HepG2 (cell line): ENCODE measurements around the gene PHF23. TPM values are rescaled to one million over a fixed set of nuclear protein-coding genes. Genes with fewer than 3 reads are reported as not detected.

Experiments used
- ARHGAP35 ChIP-seq: sonication (generic); formaldehyde crosslinking; IDR thresholded peaks from 2 replicates; pipeline ENCODE4 v1.9.0; 2022; ENCODE audit warnings: mild to moderate bottlenecking, inconsistent platforms, moderate library complexity, missing genetic modification reagents, borderline replicate concordance
- CHCHD3 ChIP-seq: sonication (generic); formaldehyde crosslinking; IDR thresholded peaks from 2 replicates; pipeline ENCODE4 v1.8.0; 2022; ENCODE audit warnings: mild to moderate bottlenecking, missing genetic modification reagents, moderate library complexity
- JUNB ChIP-seq: sonication (generic); formaldehyde crosslinking; IDR thresholded peaks from 2 replicates; pipeline ENCODE4 v1.8.0; 2022; ENCODE audit warnings: missing genetic modification reagents, mild to moderate bottlenecking, borderline replicate concordance
- MAZ ChIP-seq, 2 experiments: sonication (generic) in 1 of 2; formaldehyde crosslinking in 1 of 2; IDR thresholded peaks; 2 replicates each; pipeline versions ENCODE4 v1.5.0 to v1.6.1; 2012 to 2020; ENCODE audit warnings: low read depth in 2 of 2, mild to moderate bottlenecking in 2 of 2, borderline replicate concordance in 1 of 2, improper control_type of control experiment in 1 of 2, low read length in 1 of 2, missing genetic modification reagents in 1 of 2, moderate library complexity in 1 of 2
- NFATC3 ChIP-seq: sonication (generic); formaldehyde crosslinking; IDR thresholded peaks from 2 replicates; pipeline ENCODE4 v1.5.1; 2020; ENCODE audit warnings: mild to moderate bottlenecking, missing genetic modification reagents
- NONO ChIP-seq, 2 experiments: fragments of 450-650 bp in 1 of 2; sonication (generic) in 1 of 2; formaldehyde crosslinking in 1 of 2; IDR thresholded peaks in 1 of 2; conservative IDR thresholded peaks in 1 of 2; 2 replicates each; pipeline versions ENCODE4 v1.6.1 to v1.8.0; 2017 to 2022; ENCODE audit warnings: mild to moderate bottlenecking in 1 of 2, missing genetic modification reagents in 1 of 2, moderate library complexity in 1 of 2
- NR2F6 ChIP-seq, 2 experiments: IDR thresholded peaks; 2 replicates each; pipeline ENCODE4 v1.6.1; 2016; ENCODE audit warnings: antibody characterized with exemption in 1 of 2, mild to moderate bottlenecking in 1 of 2
- PHF8 ChIP-seq: sonication (generic); formaldehyde crosslinking; IDR thresholded peaks from 2 replicates; pipeline ENCODE4 v1.5.0; 2020; ENCODE audit warnings: missing genetic modification reagents
- PLSCR1 ChIP-seq: sonication (generic); formaldehyde crosslinking; IDR thresholded peaks from 2 replicates; pipeline ENCODE4 v1.5.0; 2020; ENCODE audit warnings: missing genetic modification reagents, mild to moderate bottlenecking, borderline replicate concordance
- PRDM15 ChIP-seq: sonication (generic); formaldehyde crosslinking; IDR thresholded peaks from 2 replicates; pipeline ENCODE4 v1.4.0; 2020; ENCODE audit warnings: missing genetic modification reagents
- SP5 ChIP-seq: IDR thresholded peaks from 2 replicates; pipeline ENCODE4 v1.6.1; 2016; ENCODE audit warnings: low read depth, borderline replicate concordance
- SYNCRIP ChIP-seq: fragments of 200-400 bp; formaldehyde crosslinking; IDR thresholded peaks from 2 replicates; pipeline ENCODE4 v1.6.1; 2018; ENCODE audit warnings: mild to moderate bottlenecking, low read depth, low read length; ENCODE audit not compliant: insufficient read depth
- TFAP4 ChIP-seq: sonication (generic); IDR thresholded peaks from 2 replicates; pipeline ENCODE4 v1.6.1; 2016; ENCODE audit warnings: low read depth, borderline replicate concordance
- ZFP62 ChIP-seq: sonication (generic); formaldehyde crosslinking; IDR thresholded peaks from 2 replicates; pipeline ENCODE4 v1.4.0; 2020; ENCODE audit warnings: missing genetic modification reagents
- ZFP90 ChIP-seq: sonication (generic); formaldehyde crosslinking; IDR thresholded peaks from 2 replicates; pipeline ENCODE4 v1.8.0; 2022; ENCODE audit warnings: missing genetic modification reagents, mild to moderate bottlenecking, inconsistent platforms, borderline replicate concordance
- ZFX ChIP-seq: sonication (generic); formaldehyde crosslinking; IDR thresholded peaks from 2 replicates; pipeline ENCODE4 v1.4.0; 2020; ENCODE audit warnings: mild to moderate bottlenecking, low read depth, missing genetic modification reagents, moderate library complexity
- ZNF235 ChIP-seq: sonication (generic); formaldehyde crosslinking; IDR thresholded peaks from 2 replicates; pipeline ENCODE4 v1.8.1; 2023; ENCODE audit warnings: mild to moderate bottlenecking, missing genetic modification reagents, borderline replicate concordance
- ZNF652 ChIP-seq: IDR thresholded peaks from 2 replicates; pipeline ENCODE4 v1.6.1; 2016; ENCODE audit warnings: low read depth, borderline replicate concordance
- ZNF749 ChIP-seq: sonication (generic); formaldehyde crosslinking; IDR thresholded peaks from 2 replicates; pipeline ENCODE4 v1.8.0; 2022; ENCODE audit warnings: mild to moderate bottlenecking, missing genetic modification reagents, moderate library complexity, borderline replicate concordance
- polyA plus RNA-seq, 8 experiments: library from polyadenylated mRNA; depleted of rRNA in 3 of 8; stranded (reverse) in 7 of 8; unstranded in 1 of 8; fragments of >200 nt; fragmentation: Illumina TruSeq in 4 of 8; extraction: Trizol in 4 of 8; gene quantifications; 2 replicates each; pipeline versions ENCODE4 v1.2.1 to v1.2.3, GENCODE V29; 2011 to 2016; ENCODE audit warnings: low read depth in 4 of 8, missing spikeins in 1 of 8, mixed read lengths in 1 of 8; ENCODE audit not compliant: insufficient read depth in 1 of 8
- total RNA-seq, 5 experiments: library from RNA; depleted of rRNA; stranded (reverse); fragments of >200 nt; fragmentation: Illumina TruSeq; extraction: Trizol; gene quantifications; 2 replicates each; pipeline ENCODE4 v1.2.3, GENCODE V29; 2016; ENCODE audit warnings: low read depth in 1 of 5
- TF ChIP-seq, protein P1 (sequence below), 2 experiments: sonication (generic) in 1 of 2; formaldehyde crosslinking in 1 of 2; IDR thresholded peaks; 2 replicates each; pipeline versions ENCODE4 v1.5.1 to v1.6.1; 2011 to 2020; ENCODE audit warnings: borderline replicate concordance in 1 of 2, low read depth in 1 of 2, low read length in 1 of 2, mild to moderate bottlenecking in 1 of 2, missing genetic modification reagents in 1 of 2, moderate library complexity in 1 of 2

PHF23 gene
- total and polyA plus RNA-seq, 2 of the 13 experiments (the other 11 are each of a cell fraction or from before 2014, with no cell fraction given), result 27.6 to 33.2 TPM

- TF ChIP-seq PRDM15, result no peak
- no peak for TF ChIP-seq ZNF235 (CRISPR knock-in tag)
- TF ChIP-seq CHCHD3 (CRISPR knock-in tag), result no peak
- peak; percentile 99 for TF ChIP-seq TFAP4
- no peak for TF ChIP-seq SYNCRIP
- TF ChIP-seq NFATC3 (CRISPR knock-in tag), result no peak
- no peak for TF ChIP-seq ZNF652
- no peak for TF ChIP-seq ZNF749 (CRISPR knock-in tag)
- TF ChIP-seq, protein P1, sequence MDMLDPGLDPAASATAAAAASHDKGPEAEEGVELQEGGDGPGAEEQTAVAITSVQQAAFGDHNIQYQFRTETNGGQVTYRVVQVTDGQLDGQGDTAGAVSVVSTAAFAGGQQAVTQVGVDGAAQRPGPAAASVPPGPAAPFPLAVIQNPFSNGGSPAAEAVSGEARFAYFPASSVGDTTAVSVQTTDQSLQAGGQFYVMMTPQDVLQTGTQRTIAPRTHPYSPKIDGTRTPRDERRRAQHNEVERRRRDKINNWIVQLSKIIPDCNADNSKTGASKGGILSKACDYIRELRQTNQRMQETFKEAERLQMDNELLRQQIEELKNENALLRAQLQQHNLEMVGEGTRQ (IDR thresholded peaks at IDR 0.05; ENCODE audit: low read depth, low read length), result peak; percentile 35
- TF ChIP-seq, protein P1 (CRISPR knock-in tag; IDR thresholded peaks at IDR 0.05; ENCODE audit: borderline replicate concordance), result peak; percentile 61; the same call in 1 of the 2 replicates
- TF ChIP-seq ZFX (CRISPR knock-in tag), result peak; percentile 49; the same call in 1 of the 2 replicates
- 0 out of 2 replicates have a peak, but pooled peaks have one; percentile 38 for TF ChIP-seq ZFP90 (CRISPR knock-in tag)
- TF ChIP-seq SP5 (CRISPR knock-in tag), result no peak
- TF ChIP-seq NR2F6 (IDR thresholded peaks at IDR 0.05), result no peak
- no peak for TF ChIP-seq NR2F6 (CRISPR knock-in tag; IDR thresholded peaks at IDR 0.05)
- TF ChIP-seq ZFP62 (CRISPR knock-in tag), result no peak
- 0 out of 2 replicates have a peak, but pooled peaks have one; percentile 17 for TF ChIP-seq PHF8 (CRISPR knock-in tag)
- no peak for TF ChIP-seq MAZ (IDR thresholded peaks at IDR 0.05; ENCODE audit: borderline replicate concordance, low read depth, low read length)
- no peak for TF ChIP-seq MAZ (CRISPR knock-in tag; IDR thresholded peaks at IDR 0.05; ENCODE audit: low read depth)
- TF ChIP-seq NONO (IDR thresholded peaks at IDR 0.05), result no peak
- TF ChIP-seq NONO (CRISPR knock-in tag; conservative IDR thresholded peaks at IDR 0.05), result no peak
- TF ChIP-seq PLSCR1 (CRISPR knock-in tag), result no peak
- TF ChIP-seq ARHGAP35 (CRISPR knock-in tag), result no peak
- TF ChIP-seq JUNB, result no peak
Observed at GRCh38 chr17:7191571-7192270, 47.5 kb downstream of the PHF23 start (continued).
